OCI-LY3 (cell line): ENCODE results near the gene ARHGAP28.

Experiments
- CTCF ChIP-seq: fragments of 200-600, 300-600 bp; sonication (generic); IDR thresholded peaks from 2 replicates; pipeline ENCODE4 v1.5.1; 2014; ENCODE audit warnings: antibody characterized with exemption, low read length, low read depth
- EZH2phosphoT487 ChIP-seq: fragments of 200-600 bp; shearing (Covaris generic); IDR thresholded peaks from 2 replicates; pipeline ENCODE4 v1.6.1; 2018; ENCODE audit warnings: antibody characterized with exemption, mixed run types, low read depth

GRCh38 chr18:6885992-6886796, 156.7 kb downstream of the ARHGAP28 start:
- TF ChIP-seq CTCF (peak; percentile 71), EZH2phosphoT487 (no peak)
